CD4-positive, alpha-beta T cell treated with Interleukin-6 at 100 ng/mL for 8 hours (primary cell): ENCODE measurements around the gene NUP160.
"Not testable (repeated sequence)": the region's sequence is repeated elsewhere in the genome, so short reads cannot be mapped to it uniquely, and the experiment has no call there.

Source experiments
- DNase-seq: peaks from one replicate; pipeline ENCODE4 v3.0.0-alpha.2; 2020; ENCODE audit warnings: mixed read lengths, low spot score

Gene NUP160

GRCh38 chr11:47791774-47792430 is 56.2 kb downstream of the NUP160 start:
- DNase-seq = no peak

DNA sequence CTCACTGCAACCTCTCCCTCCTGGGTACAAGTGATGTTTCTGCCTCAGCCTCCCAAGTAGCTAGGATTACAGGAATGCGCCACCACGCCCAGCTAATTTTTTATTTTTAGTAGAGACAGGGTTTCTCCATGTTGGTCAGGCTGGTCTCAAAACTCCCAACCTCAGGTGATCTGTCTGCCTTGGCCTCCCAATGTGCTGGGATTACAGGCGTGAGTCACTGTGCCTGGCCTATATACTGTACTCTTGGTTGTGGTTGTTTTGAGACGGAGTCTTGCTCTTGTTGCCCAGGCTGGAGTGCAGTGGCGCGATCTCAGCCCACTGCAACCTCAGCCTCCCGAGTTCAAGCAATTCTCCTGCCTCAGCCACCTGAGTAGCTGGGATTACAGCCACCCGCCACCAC is 58.1 kb downstream of the NUP160 start:
- DNase-seq = not testable (repeated sequence)

DNA sequence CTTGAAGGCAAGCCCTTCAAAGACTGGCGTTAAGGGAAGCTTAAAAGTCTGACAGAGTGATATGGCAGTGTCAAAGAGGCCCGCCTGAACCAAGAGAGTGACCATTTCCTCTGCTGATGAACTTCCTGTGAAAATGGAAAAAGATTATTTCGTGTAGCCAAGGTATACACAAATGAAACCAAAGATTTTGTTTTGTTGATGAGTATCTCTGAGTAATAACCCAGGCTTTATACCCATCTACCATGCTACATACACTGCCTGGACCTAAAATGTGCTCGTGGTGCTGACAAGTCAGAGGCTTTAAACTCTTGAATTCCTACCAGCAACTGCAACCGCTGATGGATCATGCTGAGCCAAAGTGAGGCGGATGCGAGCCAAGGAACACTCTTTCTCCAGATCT is 60.0 kb downstream of the NUP160 start:
- no peak for DNase-seq

DNA sequence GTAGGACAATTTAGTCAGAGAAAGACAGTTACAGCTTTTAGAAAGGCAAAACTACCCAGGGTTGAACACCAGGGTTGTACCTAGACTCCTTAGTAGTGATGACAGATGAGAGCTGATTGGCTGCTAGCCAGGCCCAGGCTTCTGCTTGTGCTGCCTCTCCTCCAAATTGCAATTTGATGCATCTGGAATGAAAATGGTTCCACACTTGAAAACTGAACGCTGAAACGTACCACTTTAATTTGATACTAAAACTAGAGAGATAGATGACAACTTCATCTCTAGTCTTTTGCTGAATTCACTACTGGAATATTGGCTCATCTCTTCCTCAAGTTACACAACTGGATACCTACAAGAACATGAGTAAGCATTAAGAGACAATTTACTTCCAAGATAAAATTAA is 61.8 kb downstream of the NUP160 start:
- DNase-seq = no peak

- no peak for DNase-seq
These were observed 63.3 kb downstream of the NUP160 start for GRCh38 chr11:47784785-47785381.

DNA sequence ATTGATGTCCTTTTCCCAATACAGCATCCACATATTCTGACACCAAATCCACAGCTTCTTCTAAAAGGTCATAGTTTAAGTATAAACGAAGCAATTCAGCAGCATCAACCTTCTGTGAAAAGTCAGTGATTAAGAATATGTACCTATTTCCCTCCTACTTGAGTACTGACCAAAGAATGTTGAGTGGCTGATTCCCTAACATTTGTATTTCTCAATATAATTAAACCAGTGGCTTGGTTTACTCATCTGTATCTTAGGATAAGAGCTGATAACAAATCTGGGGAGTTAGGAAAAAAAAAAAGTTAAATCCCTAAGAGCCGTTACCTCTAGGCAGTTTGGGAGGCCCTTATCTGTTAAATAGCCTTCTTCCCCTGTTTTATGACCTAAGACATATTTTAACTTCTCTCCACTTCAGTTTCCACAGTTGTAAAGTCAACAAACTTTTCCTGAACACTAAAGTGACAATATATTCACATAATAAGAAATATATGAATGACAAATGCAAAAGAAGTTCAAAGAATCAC is 65.0 kb downstream of the NUP160 start:
- no peak for DNase-seq

DNA sequence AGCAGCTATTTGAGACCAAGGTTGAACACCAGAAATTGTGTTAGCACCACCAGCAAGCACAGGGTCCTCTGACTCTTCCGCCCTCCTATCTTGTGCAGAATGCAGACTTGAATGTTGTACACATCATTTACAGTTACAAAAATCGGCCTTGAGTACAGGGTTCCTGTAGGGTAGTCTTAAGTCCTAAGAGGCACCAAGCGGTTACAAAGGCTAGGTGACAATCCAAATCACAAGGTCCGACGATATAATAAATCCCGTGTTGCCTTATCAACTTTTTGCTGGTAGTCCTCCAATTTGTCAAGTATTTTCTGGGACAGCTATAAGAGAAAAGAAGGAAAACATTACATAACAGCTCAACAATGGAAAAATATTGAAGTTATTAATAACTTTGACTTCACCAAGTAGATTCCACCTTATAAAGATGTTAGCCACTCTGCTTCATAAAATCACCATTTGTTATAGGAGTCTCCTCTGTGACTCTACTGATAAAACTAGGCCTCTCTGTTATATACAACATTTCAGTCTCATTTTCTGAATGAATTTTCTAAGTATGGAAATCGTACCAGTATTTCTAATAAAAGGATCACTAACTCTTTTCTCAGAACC is 69.2 kb downstream of the NUP160 start:
- DNase-seq = no peak

GRCh38 chr11:47775240-47775869 is 72.8 kb downstream of the NUP160 start:
- DNase-seq = no peak

DNA sequence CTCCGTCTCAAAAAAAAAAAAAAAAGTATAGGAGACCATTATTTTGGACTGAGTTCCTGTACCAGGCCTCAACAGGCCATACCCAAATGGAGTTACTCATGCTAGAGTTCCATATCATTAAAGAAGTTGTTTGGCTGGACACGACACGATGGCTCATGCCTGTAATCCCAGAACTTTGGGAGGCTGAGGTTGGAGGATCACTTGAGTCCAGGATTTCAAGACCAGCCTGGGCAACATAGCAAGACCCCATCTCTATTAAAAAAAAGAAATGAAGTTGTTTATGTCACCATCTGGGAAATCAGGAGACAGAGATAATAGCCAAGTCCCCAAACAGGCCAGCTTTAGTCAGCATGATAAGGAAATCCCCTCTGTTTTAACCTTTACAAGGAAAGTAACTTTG is 74.3 kb downstream of the NUP160 start:
- no peak for DNase-seq

DNA sequence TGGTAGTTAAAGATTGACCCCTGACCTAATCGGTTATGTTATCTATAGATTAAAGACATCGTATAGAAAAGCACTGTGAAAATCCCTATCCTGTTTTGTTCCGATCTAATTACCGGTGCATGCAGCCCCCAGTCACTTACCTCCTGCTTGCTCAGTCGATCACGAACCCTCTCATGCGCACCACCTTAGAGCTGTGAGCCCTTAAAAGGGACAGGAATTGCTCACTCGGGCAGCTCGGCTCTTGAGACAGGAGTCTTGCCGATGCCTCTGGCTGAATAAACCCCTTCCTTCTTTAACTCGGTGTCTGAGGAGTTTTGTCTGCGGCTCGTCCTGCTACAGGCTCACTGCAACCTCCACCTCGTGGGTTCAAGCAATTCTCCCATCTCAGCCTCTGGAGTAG is 78.6 kb downstream of the NUP160 start:
- DNase-seq = not testable (repeated sequence)

DNA sequence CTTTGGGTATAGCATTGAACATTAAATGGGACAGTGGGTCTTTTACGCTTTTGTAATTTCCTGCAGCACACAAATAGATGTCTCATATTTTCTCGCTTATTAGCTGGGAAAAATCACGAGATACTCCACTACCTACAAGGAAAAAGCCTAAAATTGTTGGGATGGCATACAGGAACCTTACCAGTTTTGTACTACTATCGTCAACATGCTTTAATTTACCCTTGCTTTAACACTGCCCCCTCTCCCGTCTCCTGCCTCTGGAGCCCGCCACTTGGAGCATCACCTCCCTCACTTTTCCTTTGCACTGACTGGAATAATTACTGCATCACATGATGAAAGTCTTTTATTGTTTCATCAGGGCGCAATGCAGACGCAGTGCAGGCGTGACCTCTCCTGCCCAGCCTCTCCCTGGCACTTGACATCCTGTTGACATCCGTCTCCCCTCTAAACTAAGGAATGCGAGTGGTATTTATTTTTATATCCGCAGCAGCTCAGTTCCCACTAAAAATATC is 80.0 kb downstream of the NUP160 start:
- DNase-seq = no peak

GRCh38 chr11:47766509-47767227 is 81.5 kb downstream of the NUP160 start:
- peak; percentile 60 for DNase-seq

DNA sequence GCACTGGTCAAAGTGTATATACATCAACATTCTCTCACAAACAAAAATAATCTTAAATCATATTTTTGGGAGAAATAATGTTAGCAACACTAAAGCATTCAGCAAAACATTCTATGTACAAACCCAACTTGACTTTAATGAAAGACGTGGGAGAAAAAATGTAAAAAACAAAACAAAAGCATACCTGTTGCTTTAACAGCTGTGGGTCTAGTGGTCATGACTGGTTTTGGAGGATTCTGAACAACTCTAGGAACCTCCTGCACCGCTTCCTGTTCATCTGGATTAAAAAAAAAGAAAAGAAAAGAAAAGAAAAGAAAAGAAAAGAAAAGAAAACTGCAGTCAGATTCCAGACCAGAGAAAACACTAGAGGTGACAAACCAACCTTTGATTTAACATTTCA is 83.1 kb downstream of the NUP160 start:
- DNase-seq = no peak

- not testable (repeated sequence) for DNase-seq
These were observed 88.9 kb downstream of the NUP160 start for GRCh38 chr11:47759291-47759690.

DNA sequence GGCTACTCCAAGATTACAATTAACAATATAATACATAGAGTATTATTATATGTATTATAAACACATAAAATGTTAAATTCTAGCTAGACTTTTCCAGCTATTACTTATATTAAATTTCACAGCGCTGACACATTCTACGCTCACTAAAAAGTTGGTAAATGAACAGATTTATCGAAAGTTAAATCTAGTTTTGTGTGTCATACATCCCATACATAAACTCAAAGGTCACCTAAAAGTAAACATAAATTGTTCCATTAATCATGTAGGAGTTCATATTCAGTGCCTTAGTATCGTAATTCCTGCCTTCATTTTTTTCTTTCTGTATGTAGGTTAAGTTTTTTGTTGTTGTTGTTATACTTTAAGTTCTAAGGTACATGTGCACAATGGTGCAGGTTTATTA is 91.9 kb downstream of the NUP160 start:
- no peak for DNase-seq

DNA sequence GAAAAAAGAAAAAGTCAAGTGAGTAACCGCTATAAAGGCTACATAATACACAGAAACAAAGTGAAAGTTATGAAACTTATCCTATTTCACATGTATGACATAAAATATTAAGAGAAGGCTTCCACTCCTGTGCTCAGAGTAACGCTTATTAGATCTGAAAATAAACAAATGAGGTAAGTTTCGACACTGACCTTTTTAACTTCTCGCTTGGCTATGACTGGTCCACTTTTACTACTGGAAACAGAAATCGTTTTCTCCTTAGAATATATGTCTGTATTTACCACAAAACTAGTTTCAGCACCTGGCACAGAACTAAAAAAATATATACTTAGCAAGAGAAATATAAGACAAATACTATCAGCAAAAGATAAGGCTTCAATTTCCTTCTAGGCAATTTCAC is 97.4 kb downstream of the NUP160 start:
- DNase-seq = no peak

DNA sequence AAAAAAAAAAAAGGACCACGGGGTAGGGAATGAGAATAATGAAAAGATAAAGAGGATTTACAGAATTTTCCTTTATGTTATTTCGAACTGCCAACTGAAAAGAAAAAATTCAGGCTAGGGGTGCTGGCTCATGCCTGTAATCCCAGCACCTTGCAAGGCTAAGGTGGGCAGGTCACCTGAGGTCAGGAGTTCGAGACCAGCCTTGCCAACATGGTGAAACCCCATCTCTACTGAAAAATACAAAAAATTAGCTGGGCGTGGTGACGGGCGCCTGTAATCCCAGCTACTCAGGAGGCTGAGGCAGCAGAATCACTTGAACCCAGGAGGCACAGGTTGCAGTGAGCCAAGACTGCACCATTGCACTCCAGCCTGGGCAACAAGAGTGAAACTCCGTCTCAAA is 105.7 kb downstream of the NUP160 start:
- not testable (repeated sequence) for DNase-seq

DNA sequence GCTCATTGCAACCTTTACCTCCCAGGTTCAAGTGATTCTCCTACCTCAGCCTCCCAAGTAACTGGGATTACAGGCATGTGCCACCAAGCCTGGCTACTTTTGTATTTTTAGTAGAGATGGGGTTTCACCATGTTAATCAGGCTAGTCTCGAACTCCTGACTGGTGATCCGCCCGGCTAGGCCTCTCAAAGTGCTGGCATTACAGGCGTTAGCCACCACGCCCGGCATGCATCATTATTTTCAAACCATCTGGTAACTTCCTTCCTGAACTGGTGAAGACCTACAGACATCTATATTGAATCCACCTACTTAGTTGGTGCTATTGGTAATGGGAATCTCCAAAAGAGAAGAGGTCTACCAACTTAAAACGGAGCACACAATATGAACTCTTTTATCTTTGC is 110.3 kb downstream of the NUP160 start:
- DNase-seq = not testable (repeated sequence)

DNA sequence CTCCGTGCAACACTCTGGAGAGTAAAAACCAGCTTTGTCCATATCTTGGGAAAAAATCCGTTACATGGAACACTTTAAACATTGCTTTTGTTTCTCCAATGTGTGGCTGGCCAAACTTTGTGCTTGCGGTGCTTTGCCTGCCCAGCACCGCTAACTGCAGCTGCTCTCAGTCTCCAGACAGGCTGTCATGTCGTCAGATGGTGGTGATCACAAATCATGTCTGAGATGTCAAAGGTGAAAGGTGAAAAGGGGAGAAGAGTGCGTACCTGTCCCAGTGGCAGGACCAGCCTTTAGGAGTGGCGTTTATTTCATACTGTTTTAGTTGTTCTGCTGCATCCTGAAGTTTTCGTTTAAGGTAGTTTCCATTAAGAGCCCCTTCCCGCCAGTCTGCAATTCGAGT is 115.9 kb downstream of the NUP160 start:
- no peak for DNase-seq

- no peak for DNase-seq
These were observed 116.7 kb downstream of the NUP160 start for GRCh38 chr11:47731475-47731874.
